ENCODE data around the gene HSPA9. TPM values are rescaled to one million over a fixed set of nuclear protein-coding genes. Genes with fewer than 3 reads are reported as not detected.

HSPA9 gene
- total RNA-seq, 1 donor from 2014 or later: 160 TPM

DNA sequence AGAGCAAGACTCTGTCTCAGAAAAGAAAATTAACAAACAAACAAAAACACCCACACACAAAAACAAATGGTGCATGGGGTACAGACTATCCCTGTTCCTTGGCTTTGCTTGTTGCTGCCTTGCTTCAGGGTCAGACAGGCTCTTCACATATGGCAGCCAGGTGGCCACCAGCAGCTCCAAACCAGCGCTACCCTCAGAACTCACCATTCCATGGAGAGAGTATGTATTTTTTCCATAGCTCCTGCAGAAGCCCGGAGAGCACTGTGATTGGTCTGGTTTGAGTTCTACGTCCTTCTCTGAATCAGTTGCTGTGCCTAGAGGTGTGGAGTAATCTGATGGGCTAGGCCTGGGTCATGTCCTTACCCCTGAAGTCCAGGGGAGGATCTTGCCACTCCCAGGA is 25.2 kb upstream of the HSPA9 start:
- Mint-ChIP-seq H3K27ac (no peak overlapping the region), H3K27me3 (ENCODE audit: low read depth) (no peaks in the 10 kb centered on the region), H3K9me3 (no peaks in the 10 kb centered on the region), H3K4me1 (peaks cover 41% of the 10 kb centered on the region), H3K36me3 (no peaks in the 10 kb centered on the region), H3K4me3 (no peak overlapping the region)
- no peak for DNase-seq (ENCODE audit: low spot score in 2 of 2, unreplicated experiment in 2 of 2)
- TF ChIP-seq, protein P1, sequence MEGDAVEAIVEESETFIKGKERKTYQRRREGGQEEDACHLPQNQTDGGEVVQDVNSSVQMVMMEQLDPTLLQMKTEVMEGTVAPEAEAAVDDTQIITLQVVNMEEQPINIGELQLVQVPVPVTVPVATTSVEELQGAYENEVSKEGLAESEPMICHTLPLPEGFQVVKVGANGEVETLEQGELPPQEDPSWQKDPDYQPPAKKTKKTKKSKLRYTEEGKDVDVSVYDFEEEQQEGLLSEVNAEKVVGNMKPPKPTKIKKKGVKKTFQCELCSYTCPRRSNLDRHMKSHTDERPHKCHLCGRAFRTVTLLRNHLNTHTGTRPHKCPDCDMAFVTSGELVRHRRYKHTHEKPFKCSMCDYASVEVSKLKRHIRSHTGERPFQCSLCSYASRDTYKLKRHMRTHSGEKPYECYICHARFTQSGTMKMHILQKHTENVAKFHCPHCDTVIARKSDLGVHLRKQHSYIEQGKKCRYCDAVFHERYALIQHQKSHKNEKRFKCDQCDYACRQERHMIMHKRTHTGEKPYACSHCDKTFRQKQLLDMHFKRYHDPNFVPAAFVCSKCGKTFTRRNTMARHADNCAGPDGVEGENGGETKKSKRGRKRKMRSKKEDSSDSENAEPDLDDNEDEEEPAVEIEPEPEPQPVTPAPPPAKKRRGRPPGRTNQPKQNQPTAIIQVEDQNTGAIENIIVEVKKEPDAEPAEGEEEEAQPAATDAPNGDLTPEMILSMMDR (IDR thresholded peaks at IDR 0.05; ENCODE audit: unreplicated experiment): no peak

DNA sequence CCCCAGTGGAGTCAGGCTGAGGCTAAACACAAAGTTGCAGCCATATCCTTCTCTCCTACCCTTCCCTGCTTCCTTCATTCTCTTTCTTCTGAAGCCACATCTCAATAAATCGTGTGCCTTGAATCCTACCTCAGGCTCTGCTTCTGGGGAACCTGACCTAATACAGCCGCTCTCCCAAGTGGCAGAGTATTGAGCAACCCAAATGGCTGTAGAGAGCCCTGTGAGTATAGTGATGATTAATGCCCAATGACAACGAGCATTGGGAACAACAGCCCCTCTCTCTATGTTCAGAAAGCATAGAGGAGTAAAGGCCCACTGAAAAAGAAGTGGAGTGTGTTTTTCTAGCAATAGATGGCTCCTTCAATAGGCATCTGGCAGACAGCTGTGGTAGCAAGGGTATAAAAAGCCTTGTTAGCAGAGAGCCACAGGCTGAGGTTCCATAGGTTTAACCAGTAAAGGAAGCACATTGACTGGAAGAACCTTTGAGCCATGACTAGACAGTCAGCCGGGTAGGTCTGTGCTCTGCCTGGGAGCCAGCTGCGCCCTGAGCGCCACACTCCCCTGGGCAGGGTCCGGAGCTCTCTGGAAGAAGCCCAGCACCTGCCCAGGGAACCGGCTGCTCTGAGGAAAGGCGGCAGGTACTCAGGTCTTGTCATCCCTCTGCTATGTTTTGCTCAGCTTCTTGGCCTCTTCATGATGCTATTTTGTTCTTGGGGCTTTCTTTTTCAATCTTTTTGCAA is 22.6 kb upstream of the HSPA9 start:
- TF ChIP-seq, protein P1 (IDR thresholded peaks at IDR 0.05; ENCODE audit: unreplicated experiment): no peak
- DNase-seq (ENCODE audit: low spot score in 2 of 2, unreplicated experiment in 2 of 2): no peak
- H3K4me3 Mint-ChIP-seq: no peak overlapping the region
- H3K27ac Mint-ChIP-seq: peak overlapping the region; percentile 80
- H3K27me3 Mint-ChIP-seq (ENCODE audit: low read depth): no peaks in the 10 kb centered on the region
- peaks cover 47% of the 10 kb centered on the region for H3K4me1 Mint-ChIP-seq
- no peaks in the 10 kb centered on the region for H3K36me3 Mint-ChIP-seq
- H3K9me3 Mint-ChIP-seq: no peaks in the 10 kb centered on the region

DNA sequence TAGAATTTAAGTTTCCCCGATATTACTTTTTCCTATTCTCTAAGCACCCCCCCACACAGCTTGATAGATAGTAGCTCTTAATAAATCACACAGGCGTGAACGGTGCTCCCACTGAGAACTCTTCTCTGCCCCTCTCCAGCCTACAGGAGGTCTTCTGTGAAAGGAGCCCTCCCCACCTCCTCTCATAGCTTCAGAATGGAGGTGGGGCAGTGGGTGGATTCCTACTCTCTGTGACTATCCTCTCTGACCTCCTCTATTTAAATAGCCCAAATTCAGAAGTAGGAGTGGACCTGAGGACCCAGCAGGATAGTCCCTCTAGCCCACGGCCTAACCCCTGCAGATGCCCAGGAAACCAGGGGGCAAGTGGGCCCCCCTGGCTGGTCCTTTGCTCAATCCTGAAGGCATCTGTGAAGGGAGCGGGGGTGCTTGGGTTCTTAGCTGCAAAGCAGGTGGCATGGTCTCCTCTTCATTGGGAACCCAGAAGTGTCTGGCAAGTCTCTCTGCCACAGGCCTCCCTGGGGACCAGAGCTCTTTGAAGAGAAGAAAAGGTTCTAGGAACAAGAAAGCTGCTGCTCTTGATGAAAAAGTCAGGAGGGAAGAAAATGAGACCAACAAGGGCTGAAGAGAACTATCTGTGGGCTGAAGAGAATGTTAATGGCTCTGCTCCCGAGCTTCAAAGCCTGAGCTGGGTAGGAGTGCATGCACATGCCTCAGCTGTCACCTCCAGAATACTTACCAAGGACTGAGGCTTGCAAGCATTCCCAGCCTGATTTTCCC is 21.1 kb upstream of the HSPA9 start:
- DNase-seq (ENCODE audit: low spot score in 2 of 2, unreplicated experiment in 2 of 2): no peak
- TF ChIP-seq, protein P1 (IDR thresholded peaks at IDR 0.05; ENCODE audit: unreplicated experiment): no peak
- no peak overlapping the region for H3K4me3 Mint-ChIP-seq
- H3K4me1 Mint-ChIP-seq: peaks cover 41% of the 10 kb centered on the region
- peak overlapping the region; percentile 20 for H3K27ac Mint-ChIP-seq
- H3K9me3 Mint-ChIP-seq: no peaks in the 10 kb centered on the region
- no peaks in the 10 kb centered on the region for H3K36me3 Mint-ChIP-seq
- H3K27me3 Mint-ChIP-seq (ENCODE audit: low read depth): no peaks in the 10 kb centered on the region

DNA sequence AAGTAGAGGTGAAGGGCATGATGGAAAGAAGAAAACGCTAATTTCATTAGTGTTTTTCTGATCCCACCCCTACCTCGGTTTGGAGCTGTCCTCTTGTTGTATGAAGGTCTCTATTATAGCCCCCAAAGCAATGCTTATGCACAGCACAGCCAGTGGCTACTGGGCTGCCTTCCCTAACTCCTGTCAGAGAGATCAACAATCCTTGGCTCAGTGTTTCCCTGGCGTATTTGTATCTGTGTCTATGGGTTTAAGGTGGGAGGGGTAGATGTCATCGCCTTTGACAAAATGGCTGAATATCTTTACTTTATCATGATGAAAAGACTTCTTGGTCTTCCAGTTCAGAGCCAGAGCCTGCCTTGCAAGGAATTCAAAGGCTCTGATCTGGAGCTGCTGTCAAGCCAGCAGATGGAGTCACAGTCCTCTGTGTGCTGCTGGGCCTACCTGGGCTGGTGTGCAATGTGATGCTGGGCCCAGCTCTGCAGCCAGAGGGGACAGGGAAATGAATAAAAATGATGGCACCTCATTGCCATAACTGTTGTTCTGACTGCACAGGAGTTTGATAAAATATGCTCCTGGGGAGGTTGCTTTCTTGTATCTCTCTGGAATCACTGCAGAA is 20.1 kb upstream of the HSPA9 start:
- Mint-ChIP-seq H3K9me3 (no peaks in the 10 kb centered on the region), H3K27me3 (ENCODE audit: low read depth) (no peaks in the 10 kb centered on the region), H3K36me3 (no peaks in the 10 kb centered on the region), H3K4me1 (peaks cover 41% of the 10 kb centered on the region), H3K4me3 (no peak overlapping the region), H3K27ac (peak overlapping the region; percentile 77)
- TF ChIP-seq, protein P1 (IDR thresholded peaks at IDR 0.05; ENCODE audit: unreplicated experiment): no peak
- DNase-seq (ENCODE audit: low spot score in 2 of 2, unreplicated experiment in 2 of 2): no peak

DNA sequence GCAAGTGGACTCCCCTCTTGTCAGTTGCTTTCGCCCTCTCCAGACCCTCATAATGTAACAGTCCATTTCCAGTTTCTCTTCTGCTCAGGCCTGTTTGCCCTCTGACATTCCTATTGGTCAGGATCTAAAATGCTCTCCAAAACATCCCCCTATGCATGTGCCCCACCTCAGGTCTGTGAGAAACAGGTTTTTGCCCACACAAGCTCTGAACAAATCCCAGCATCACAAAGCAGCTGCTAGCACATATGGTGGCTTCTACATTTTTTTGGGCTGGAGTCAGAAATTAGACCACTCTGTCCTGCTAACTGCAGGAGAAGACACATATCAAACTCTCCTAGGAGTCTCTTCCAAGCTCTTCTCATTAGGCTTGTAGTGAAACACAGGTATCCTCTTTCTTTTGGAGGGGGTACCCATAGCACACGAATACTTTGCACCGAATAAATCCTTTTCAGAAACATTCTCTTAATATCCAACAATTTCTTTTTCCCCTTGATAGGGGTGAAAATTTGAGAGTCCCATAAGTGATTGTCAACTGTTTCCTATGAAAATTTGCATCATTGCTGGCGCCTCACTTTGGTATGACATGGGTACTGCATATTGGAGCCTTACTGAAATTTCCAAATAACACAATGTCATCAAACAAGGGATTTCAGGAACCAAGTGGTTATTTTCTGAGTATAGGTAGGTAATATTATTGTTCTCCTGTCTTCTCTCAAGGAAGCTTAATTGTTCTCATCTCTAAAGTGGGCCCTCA is 19.3 kb upstream of the HSPA9 start:
- no peaks in the 10 kb centered on the region for H3K27me3 Mint-ChIP-seq (ENCODE audit: low read depth)
- no peak overlapping the region for H3K4me3 Mint-ChIP-seq
- H3K36me3 Mint-ChIP-seq: no peaks in the 10 kb centered on the region
- no peak for DNase-seq (ENCODE audit: low spot score in 2 of 2, unreplicated experiment in 2 of 2)
- H3K9me3 Mint-ChIP-seq: no peaks in the 10 kb centered on the region
- peaks cover 41% of the 10 kb centered on the region for H3K4me1 Mint-ChIP-seq
- TF ChIP-seq, protein P1 (IDR thresholded peaks at IDR 0.05; ENCODE audit: unreplicated experiment): peak; percentile 59
- no peak overlapping the region for H3K27ac Mint-ChIP-seq

Measured in mesothelial cell of epicardium (in vitro differentiated cells).